Left renal cortex interstitium (tissue), 4 donors: ENCODE data around the gene R3HDML. TPM values are rescaled to one million over a fixed set of nuclear protein-coding genes. Genes with fewer than 3 reads are reported as not detected.

Source experiments
- DNase-seq, 4 donors: peaks; one replicate each; pipeline ENCODE4 v3.0.0-alpha.2; 2013; ENCODE audit warnings: low read depth in 4 of 4, low spot score in 2 of 4, missing footprints in 1 of 4
- polyA plus RNA-seq, 4 donors: library from polyadenylated mRNA; unstranded; fragments of 120-200 nt; gene quantifications; one replicate each; pipeline ENCODE4 v1.2.1, GENCODE V29; 2013; ENCODE audit not compliant: insufficient read length in 4 of 4

The R3HDML gene
- polyA plus RNA-seq, 4 donors = 0.14 to 0.95 (median 0.42) TPM; not detected in 1

GRCh38 chr20:44398335-44398734, 61.5 kb downstream of the R3HDML start:
- no peak for DNase-seq

- no peak for DNase-seq
These were observed 62.6 kb downstream of the R3HDML start for GRCh38 chr20:44399446-44399845.

DNA sequence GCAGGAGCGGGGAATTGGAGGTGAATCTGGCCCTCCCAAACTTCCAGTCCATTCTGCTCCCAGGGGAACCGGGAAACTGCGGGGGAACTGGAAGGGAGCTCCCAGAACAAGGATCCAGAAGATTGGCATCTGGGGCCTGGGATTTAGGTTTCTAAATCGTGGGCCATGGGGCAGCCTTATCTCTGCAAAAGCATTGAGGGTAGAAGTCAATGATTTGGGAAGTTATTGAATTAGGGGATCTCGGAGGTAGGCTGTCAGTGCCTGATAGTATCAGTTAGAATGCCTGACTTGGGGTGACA, 63.8 kb downstream of the R3HDML start:
- DNase-seq = no peak

Other genes with a start within 250 kb of the R3HDML start
- 1 to 10 TPM; 1.1 to 1.8 (median 1.6) TPM for gene JPH2, start 149.9 kb upstream of the R3HDML start, polyA plus RNA-seq
- gene OSER1, start 126.3 kb upstream of the R3HDML start, polyA plus RNA-seq = 10 to 100 TPM; 44.5 to 52.4 (median 47.5) TPM
- gene GDAP1L1, start 89.7 kb upstream of the R3HDML start, polyA plus RNA-seq = under 1 TPM; 0.35 to 0.76 (median 0.60) TPM
- 1 to 10 TPM; 7.5 to 9.5 (median 8.1) TPM for gene FITM2, start 25.8 kb upstream of the R3HDML start, polyA plus RNA-seq
- 10 to 100 TPM; 35.0 to 60.8 (median 48.6) TPM for gene HNF4A, start 18.7 kb downstream of the R3HDML start, polyA plus RNA-seq
- 10 to 100 TPM; 10.9 to 15.2 (median 13.2) TPM for gene TTPAL, start 138.8 kb downstream of the R3HDML start, polyA plus RNA-seq
- gene SERINC3, start 185.0 kb downstream of the R3HDML start, polyA plus RNA-seq = 10 to 100 TPM; 65.5 to 78.8 (median 67.3) TPM
- gene PKIG, start 245.5 kb downstream of the R3HDML start, polyA plus RNA-seq = 10 to 100 TPM; 57.3 to 70.8 (median 63.0) TPM